Adrenal gland (tissue), 12 donors: Measurements from ENCODE around the gene EML6. TPM values are rescaled to one million over a fixed set of nuclear protein-coding genes. Genes with fewer than 3 reads are reported as not detected.

Experiments
- DNase-seq, 7 donors: peaks; one replicate each; pipeline ENCODE4 v3.0.0-alpha.2; 2019 to 2020
- H3K27ac ChIP-seq, 5 donors: fragments of 200-600 bp; sonication (generic) in 4 of 5; 1 replicate in 3 of 5; 2 replicates in 2 of 5; pipeline versions ENCODE4 v1.5.1 to v1.8.0; 2016 to 2020; ENCODE audit warnings: mild to moderate bottlenecking in 1 of 5
- H3K27me3 ChIP-seq: fragments of 200-600 bp; 2 replicates; pipeline ENCODE4 v1.8.0; 2021
- H3K36me3 ChIP-seq, 2 donors: fragments of 200-600 bp; replicated peaks in 1 of 2; 1 replicate in 1 of 2; 2 replicates in 1 of 2; pipeline versions ENCODE4 v1.5.1 to v1.8.0; 2018 to 2022
- H3K4me1 ChIP-seq, 2 donors: fragments of 200-600 bp; replicated peaks in 1 of 2; 1 replicate in 1 of 2; 2 replicates in 1 of 2; pipeline versions ENCODE4 v1.5.1 to v1.8.0; 2018 to 2021
- H3K4me3 ChIP-seq, 4 donors: fragments of 200-600 bp; sonication (generic) in 3 of 4; one replicate each; pipeline ENCODE4 v1.5.1; 2016 to 2018
- H3K9me3 ChIP-seq, 3 donors: fragments of 200-600 bp; sonication (generic) in 1 of 3; replicated peaks in 1 of 3; 1 replicate in 2 of 3; 2 replicates in 1 of 3; pipeline versions ENCODE4 v1.5.1 to v1.8.0; 2016 to 2021
- CTCF ChIP-seq, 6 experiments: fragments of 450-650 bp in 4 of 6; fragments of 200-600 bp in 2 of 6; sonication (generic) in 1 of 6; IDR thresholded peaks; 1 replicate in 5 of 6; 2 replicates in 1 of 6; pipeline versions ENCODE4 v1.5.1 to v1.8.0; 2016 to 2021; ENCODE audit warnings: antibody characterized with exemption in 6 of 6, mild to moderate bottlenecking in 2 of 6, moderate library complexity in 1 of 6
- POLR2A ChIP-seq, 2 donors: fragments of 450-650 bp; IDR thresholded peaks; one replicate each; pipeline ENCODE4 v1.6.1; 2017; ENCODE audit warnings: antibody characterized with exemption in 2 of 2, mild to moderate bottlenecking in 2 of 2, moderate library complexity in 1 of 2
- whole genome bisulfite sequencing, 4 donors: extraction: QIAGEN DNeasy Blood & Tissue Kit in 2 of 4; methylation state at CpG; one replicate each; pipeline versions ENCODE4 v1.1.5 to v1.1.7; 2013 to 2017; 5-methylcytosine and 5-hydroxymethylcytosine counted together
- intact Hi-C, 2 donors: fragments of 100-400 bp; cut with DNase I; formaldehyde crosslinking; loops; one replicate each; pipeline versions ENCODE4 v1.14.1 to v1.15.0; 2022 to 2023
- polyA plus RNA-seq, 3 donors: library from polyadenylated mRNA; stranded (reverse); fragments of 200-250 nt in 2 of 3; fragments of 350-450 nt in 1 of 3; fragmentation: Illumina TruSeq in 1 of 3; extraction: RNeasy Lipid Tissue Mini Kit (QIAGEN cat#74804) in 1 of 3; gene quantifications; one replicate each; pipeline ENCODE4 v1.2.3, GENCODE V29; 2013 to 2014
- total RNA-seq, 9 donors: library from RNA; depleted of rRNA in 4 of 9; stranded (reverse); fragments of >200 nt in 4 of 9; fragments of 120-200 nt in 1 of 9; fragmentation: NEBNext Ultra II Directional in 1 of 9; extraction: Animal tissue kit (Norgen Biotek cat#: 25700) in 1 of 9; gene quantifications; one replicate each; pipeline versions ENCODE4 v1.1.0 to v1.2.4, GENCODE V29; 2013 to 2023
- donor health status: healthy with polysubstance abuse.
- donor health status: Bipolar disorder and iron deficiency.
- donor health status: DM: yes; HTN: yes; CAD: no.
- donor health status: DM: no; HTN: no; CAD: no.
- donor health status: DM: no; HTN: no; CAD: no.
- donor health status: DM: yes; HTN: yes; CAD: no.

The EML6 gene
- total and polyA plus RNA-seq, 12 donors = 6.0 to 19.3 (median 10.9) TPM

DNA sequence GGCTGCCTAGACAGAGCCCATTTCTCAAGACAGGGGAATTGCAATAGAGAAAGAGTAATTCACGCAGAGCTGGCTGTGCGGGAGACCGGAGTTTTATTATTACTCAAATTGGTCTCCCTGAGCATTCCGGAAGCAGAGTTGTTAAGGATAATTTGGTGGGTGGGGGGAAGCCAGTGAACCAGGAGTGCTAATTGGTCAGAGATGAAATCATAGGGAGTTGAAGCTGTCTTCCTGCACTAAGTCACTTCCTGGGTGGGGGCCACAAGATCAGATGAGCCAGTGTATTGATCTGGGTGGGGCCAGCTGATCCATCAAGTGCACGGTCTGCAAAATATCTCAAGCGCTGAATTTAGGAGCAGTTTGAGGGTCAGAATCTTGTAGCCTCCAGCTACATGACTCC, 242.0 kb downstream of the EML6 start:
- Histone ChIP-seq H3K27ac (peak overlapping the region in 1 of 5 donors; percentile 6), H3K27me3 (no peaks in the 10 kb centered on the region), H3K4me1 (peaks cover 0 to 6% of the 10 kb centered on the region in 2 donors), H3K9me3 (no peaks in the 10 kb centered on the region), H3K4me3 (no peak overlapping the region), H3K36me3 (peaks cover 0 to 15% of the 10 kb centered on the region in 2 donors)
- DNase-seq = no peak
- WGBS, 4 donors = 95 to 98% (median 96%) methylated on average over 6 of the region's 6 CpGs
- intact Hi-C loops = no loop called here
- TF ChIP-seq CTCF (IDR thresholded peaks at IDR 0.05) (no peak), POLR2A (IDR thresholded peaks at IDR 0.05) (no peak)

DNA sequence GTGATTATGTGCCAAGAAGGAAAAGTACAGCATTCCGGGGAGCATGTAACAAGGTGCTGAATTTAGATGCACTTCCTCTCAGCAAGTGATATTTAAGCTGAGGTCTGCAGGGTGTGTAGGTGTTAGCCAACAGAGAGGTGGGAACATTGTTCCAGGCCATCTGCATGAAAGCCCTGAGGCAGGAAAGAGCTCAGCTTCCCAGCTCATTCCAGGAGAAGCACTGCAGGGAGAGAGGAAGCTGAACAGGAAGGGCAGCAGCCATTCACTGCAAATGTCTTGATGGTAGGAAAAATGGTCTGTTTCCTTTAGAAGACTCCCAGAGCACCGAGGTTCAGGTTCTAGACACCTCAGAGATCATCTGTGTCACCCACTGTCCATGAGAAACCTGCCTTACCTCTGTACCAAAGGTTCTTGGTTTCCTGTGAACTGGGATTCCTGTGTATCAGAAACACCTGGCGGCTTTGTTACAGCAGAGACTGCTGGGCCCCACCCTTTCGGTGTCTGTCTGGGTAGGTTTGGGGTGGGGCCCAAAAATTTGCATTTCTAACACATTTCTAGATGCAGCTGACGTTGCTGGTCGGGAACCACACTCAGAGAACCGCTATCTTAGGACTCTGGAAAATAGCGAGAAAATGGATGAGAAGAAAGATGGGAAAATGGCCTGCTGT, 242.8 kb downstream of the EML6 start:
- Histone ChIP-seq H3K4me1 (peaks cover 0 to 6% of the 10 kb centered on the region in 2 donors), H3K27ac (no peak overlapping the region), H3K27me3 (no peaks in the 10 kb centered on the region), H3K36me3 (peaks cover 0 to 24% of the 10 kb centered on the region in 2 donors), H3K4me3 (no peak overlapping the region), H3K9me3 (no peaks in the 10 kb centered on the region)
- no peak for DNase-seq
- intact Hi-C loops = no loop called here
- TF ChIP-seq POLR2A (IDR thresholded peaks at IDR 0.05) = no peak
- no peak for TF ChIP-seq CTCF (IDR thresholded peaks at IDR 0.05)
- 86 to 91% (median 88%) methylated on average over 8 of the region's 8 CpGs for WGBS, 4 donors

- H3K27ac ChIP-seq = no peak overlapping the region
- H3K36me3 ChIP-seq = peaks cover 0 to 29% of the 10 kb centered on the region in 2 donors
- 93 to 96% (median 95%) methylated on average over 3 of the region's 3 CpGs for WGBS, 4 donors
- H3K4me3 ChIP-seq = no peak overlapping the region
- H3K9me3 ChIP-seq = no peaks in the 10 kb centered on the region
- no peak for DNase-seq
- intact Hi-C loops = no loop called here
- H3K27me3 ChIP-seq = no peaks in the 10 kb centered on the region
- H3K4me1 ChIP-seq = peaks cover 0 to 6% of the 10 kb centered on the region in 2 donors
- TF ChIP-seq CTCF (IDR thresholded peaks at IDR 0.05) = no peak
- no peak for TF ChIP-seq POLR2A (IDR thresholded peaks at IDR 0.05)
Measured at GRCh38 chr2:54966837-54967236, 243.4 kb downstream of the EML6 start.

- intact Hi-C loops = no loop called here
- 82 to 96% (median 88%) methylated on average over 1 to 4 of the region's 4 CpGs for whole genome bisulfite sequencing, 4 donors
- H3K27ac ChIP-seq = no peak overlapping the region
- H3K4me1 ChIP-seq = peaks cover 0 to 9% of the 10 kb centered on the region in 2 donors
- no peaks in the 10 kb centered on the region for H3K27me3 ChIP-seq
- no peaks in the 10 kb centered on the region for H3K9me3 ChIP-seq
- H3K36me3 ChIP-seq = peaks cover 0 to 32% of the 10 kb centered on the region in 2 donors
- TF ChIP-seq CTCF (IDR thresholded peaks at IDR 0.05) = no peak
- TF ChIP-seq POLR2A (IDR thresholded peaks at IDR 0.05) = no peak
- H3K4me3 ChIP-seq = no peak overlapping the region
- no peak for DNase-seq
Measured at GRCh38 chr2:54967269-54967668, 243.8 kb downstream of the EML6 start.
